Suprapubic skin (tissue), 4 donors: ENCODE results near the gene HM13. TPM values are rescaled to one million over a fixed set of nuclear protein-coding genes. Genes with fewer than 3 reads are reported as not detected.
A peak's percentile ranks its signal among the peaks of the same experiment; 100 is the strongest.

Source experiments
- DNase-seq, 2 donors: peaks; one replicate each; pipeline ENCODE4 v3.0.0-alpha.2; 2019; ENCODE audit warnings: low spot score in 2 of 2
- H3K27ac ChIP-seq: fragments of 200-600 bp; sonication (generic); one replicate; pipeline ENCODE4 v1.5.1; 2019
- H3K27me3 ChIP-seq: fragments of 200-600 bp; sonication (generic); one replicate; pipeline ENCODE4 v1.5.1; 2019
- H3K36me3 ChIP-seq: fragments of 200-600 bp; sonication (generic); one replicate; pipeline ENCODE4 v1.5.1; 2019
- H3K4me1 ChIP-seq: fragments of 200-600 bp; sonication (generic); one replicate; pipeline ENCODE4 v1.5.1; 2019
- H3K4me3 ChIP-seq: fragments of 200-600 bp; sonication (generic); one replicate; pipeline ENCODE4 v1.5.1; 2019; ENCODE audit warnings: mild to moderate bottlenecking
- H3K9me3 ChIP-seq: fragments of 200-600 bp; sonication (generic); one replicate; pipeline ENCODE4 v1.5.1; 2019
- CTCF ChIP-seq, 2 donors: fragments of 200-600 bp in 1 of 2; fragments of 450-650 bp in 1 of 2; sonication (generic) in 1 of 2; IDR thresholded peaks; one replicate each; pipeline ENCODE4 v1.5.1; 2016 to 2019; ENCODE audit warnings: antibody characterized with exemption in 2 of 2, mild to moderate bottlenecking in 1 of 2, moderate library complexity in 1 of 2
- EP300 ChIP-seq: sonication (generic); formaldehyde crosslinking; IDR thresholded peaks from one replicate; pipeline ENCODE4 v1.6.1; 2017; ENCODE audit warnings: antibody characterized with exemption
- POLR2A ChIP-seq, 2 donors: fragments of 450-650 bp; IDR thresholded peaks; one replicate each; pipeline ENCODE4 v1.6.1; 2017; ENCODE audit warnings: antibody characterized with exemption in 2 of 2, mild to moderate bottlenecking in 2 of 2, moderate library complexity in 2 of 2
- POLR2AphosphoS5 ChIP-seq, 3 donors: sonication (generic); formaldehyde crosslinking; IDR thresholded peaks; one replicate each; pipeline ENCODE4 v1.6.1; 2017; ENCODE audit warnings: antibody characterized with exemption in 3 of 3
- WGBS: methylation state at CpG from one replicate; pipeline ENCODE4 v1.1.5; 2018; 5-methylcytosine and 5-hydroxymethylcytosine counted together
- total RNA-seq, 4 donors: library from RNA; depleted of rRNA; stranded (reverse); fragments of >200 nt; gene quantifications; one replicate each; pipeline ENCODE4 v1.1.0, GENCODE V29; 2016

Gene HM13
- total RNA-seq, 4 donors from 2014 or later = 44.3 to 59.7 (median 54.4) TPM

DNA sequence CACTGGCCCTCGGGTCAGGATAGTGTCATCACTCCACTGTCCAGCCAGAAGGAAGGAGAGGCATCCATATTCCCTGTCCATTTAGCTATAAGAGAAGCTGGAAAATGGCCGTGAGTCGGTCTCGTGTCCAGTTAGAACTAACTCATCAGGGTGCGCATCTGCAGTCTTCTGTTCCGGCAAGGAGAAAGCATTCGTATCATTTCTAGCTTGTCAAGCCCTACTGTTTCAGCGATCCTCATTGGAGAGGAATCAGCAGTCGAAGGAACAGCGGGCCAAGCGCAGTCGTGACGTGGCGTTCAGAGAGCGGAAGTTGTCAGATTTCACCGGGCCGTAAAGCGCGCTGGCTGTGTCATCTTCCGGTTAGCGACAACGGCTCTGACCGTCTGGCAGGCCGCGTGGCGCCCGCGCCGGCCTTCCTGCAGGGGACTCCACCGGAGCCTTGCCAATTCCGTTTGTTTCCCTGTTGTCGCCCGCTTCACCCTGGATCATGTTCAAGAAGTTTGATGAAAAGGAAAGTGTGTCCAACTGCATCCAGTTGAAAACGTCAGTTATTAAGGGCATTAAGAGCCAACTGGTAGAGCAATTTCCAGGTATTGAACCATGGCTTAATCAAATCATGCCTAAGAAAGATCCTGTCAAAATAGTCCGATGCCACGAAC is 32.9 kb downstream of the HM13 start:
- peaks cover 33% of the 10 kb centered on the region for H3K4me1 ChIP-seq
- peaks cover 48% of the 10 kb centered on the region for H3K36me3 ChIP-seq
- DNase-seq = peak; percentile 90
- peak overlapping the region; percentile 52 for H3K4me3 ChIP-seq
- TF ChIP-seq CTCF (IDR thresholded peaks at IDR 0.05) = no peak
- TF ChIP-seq POLR2AphosphoS5 (IDR thresholded peaks at IDR 0.05) = peak in 2 of 3 donors; percentile 30 to 63
- peak in 1 of 2 donors; percentile 60 for TF ChIP-seq POLR2A (IDR thresholded peaks at IDR 0.05)
- TF ChIP-seq EP300 = no peak
- no peaks in the 10 kb centered on the region for H3K27me3 ChIP-seq
- WGBS = 64% methylated on average over 35 of the region's 36 CpGs
- H3K9me3 ChIP-seq = no peaks in the 10 kb centered on the region
- peak overlapping the region; percentile 86 for H3K27ac ChIP-seq

DNA sequence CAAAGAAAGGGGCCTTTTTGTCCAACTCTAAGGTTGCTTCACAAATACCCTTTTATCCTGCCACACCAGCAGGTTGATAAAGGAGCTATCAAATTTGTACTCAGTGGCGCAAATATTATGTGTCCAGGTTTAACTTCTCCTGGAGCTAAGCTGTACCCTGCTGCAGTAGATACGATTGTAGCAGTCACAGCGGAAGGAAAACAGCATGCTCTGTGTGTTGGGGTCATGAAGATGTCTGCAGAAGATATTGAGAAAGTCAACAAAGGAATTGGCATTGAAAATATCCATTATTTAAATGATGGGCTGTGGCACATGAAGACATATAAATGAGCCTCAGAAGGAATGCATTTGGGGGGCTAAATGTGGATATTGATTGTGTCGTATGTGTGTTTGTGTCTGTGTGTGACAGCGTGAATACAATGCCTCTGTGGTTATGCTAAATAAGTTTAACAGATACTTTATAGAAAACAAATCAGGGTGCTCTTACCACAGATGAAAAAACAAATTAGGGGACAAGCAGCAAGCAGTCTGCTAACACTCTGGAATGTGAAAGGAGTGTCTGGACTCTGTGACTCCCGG is 33.6 kb downstream of the HM13 start:
- Histone ChIP-seq H3K27ac (peak overlapping the region; percentile 86), H3K27me3 (no peaks in the 10 kb centered on the region), H3K4me3 (peak overlapping the region; percentile 52), H3K36me3 (peaks cover 45% of the 10 kb centered on the region), H3K9me3 (no peaks in the 10 kb centered on the region), H3K4me1 (peaks cover 29% of the 10 kb centered on the region)
- no peak for TF ChIP-seq CTCF (IDR thresholded peaks at IDR 0.05)
- TF ChIP-seq POLR2AphosphoS5 (IDR thresholded peaks at IDR 0.05) = no peak
- no peak for TF ChIP-seq EP300
- 52% methylated on average over 6 of the region's 6 CpGs for WGBS
- no peak for DNase-seq

GRCh38 chr20:31548820-31549512 is 34.7 kb downstream of the HM13 start:
- no peak for DNase-seq
- H3K9me3 ChIP-seq = no peaks in the 10 kb centered on the region
- no peak overlapping the region for H3K4me3 ChIP-seq
- no peak for TF ChIP-seq CTCF (IDR thresholded peaks at IDR 0.05)
- no peak for TF ChIP-seq POLR2AphosphoS5 (IDR thresholded peaks at IDR 0.05)
- no peak for TF ChIP-seq POLR2A (IDR thresholded peaks at IDR 0.05)
- H3K4me1 ChIP-seq = peaks cover 28% of the 10 kb centered on the region
- 67% methylated on average over 6 of the region's 11 CpGs for WGBS
- peaks cover 53% of the 10 kb centered on the region for H3K36me3 ChIP-seq
- H3K27ac ChIP-seq = no peak overlapping the region
- H3K27me3 ChIP-seq = no peaks in the 10 kb centered on the region

DNA sequence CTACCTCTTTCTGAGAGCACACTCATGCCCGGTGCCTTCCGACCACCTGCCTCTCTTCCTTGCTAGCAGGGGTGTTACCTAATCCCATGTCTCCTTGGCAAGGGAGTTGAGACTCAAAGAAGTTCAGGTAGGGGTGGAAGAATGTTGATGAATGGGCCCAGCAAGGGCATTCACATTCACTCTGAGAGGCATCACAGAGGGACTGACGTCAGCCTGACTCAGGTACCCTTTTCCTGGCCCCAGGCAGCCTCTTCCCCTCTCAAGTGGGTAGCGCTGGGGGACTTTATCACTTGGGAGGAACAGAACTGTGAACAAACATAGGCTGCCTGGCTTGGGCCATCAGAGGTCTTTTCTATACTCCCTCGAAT is 35.3 kb downstream of the HM13 start:
- no peak overlapping the region for H3K27ac ChIP-seq
- H3K4me3 ChIP-seq = no peak overlapping the region
- TF ChIP-seq CTCF (IDR thresholded peaks at IDR 0.05) = no peak
- no peak for TF ChIP-seq POLR2AphosphoS5 (IDR thresholded peaks at IDR 0.05)
- no peak for TF ChIP-seq EP300
- no peak for TF ChIP-seq POLR2A (IDR thresholded peaks at IDR 0.05)
- H3K36me3 ChIP-seq = peaks cover 55% of the 10 kb centered on the region
- H3K27me3 ChIP-seq = no peaks in the 10 kb centered on the region
- no peaks in the 10 kb centered on the region for H3K9me3 ChIP-seq
- 83% methylated on average over 3 of the region's 5 CpGs for WGBS
- H3K4me1 ChIP-seq = peaks cover 23% of the 10 kb centered on the region
- no peak for DNase-seq

GRCh38 chr20:31550099-31550498 is 35.9 kb downstream of the HM13 start:
- peaks cover 17% of the 10 kb centered on the region for H3K4me1 ChIP-seq
- H3K36me3 ChIP-seq = peaks cover 61% of the 10 kb centered on the region
- H3K4me3 ChIP-seq = no peak overlapping the region
- H3K9me3 ChIP-seq = no peaks in the 10 kb centered on the region
- no peak for DNase-seq
- H3K27ac ChIP-seq = no peak overlapping the region
- TF ChIP-seq EP300 (no peak), POLR2A (IDR thresholded peaks at IDR 0.05) (no peak), POLR2AphosphoS5 (IDR thresholded peaks at IDR 0.05) (no peak), CTCF (IDR thresholded peaks at IDR 0.05) (no peak)
- H3K27me3 ChIP-seq = no peaks in the 10 kb centered on the region
- WGBS = 92% methylated on average over 13 of the region's 13 CpGs
